Stimulated activated CD4-positive, alpha-beta T cell treated with anti-CD3 and anti-CD28 coated beads, Interleukin-2, amount 100 ng/mL, for 48 hours (primary cell): Measurements from ENCODE around the gene C22orf31.
"Not testable (repeated sequence)": the region's sequence is repeated elsewhere in the genome, so short reads cannot be mapped to it uniquely, and the experiment has no call there.

Experiments
- DNase-seq, 2 donors: peaks; one replicate each; pipeline ENCODE4 v3.0.0-alpha.2; 2020

Gene C22orf31

DNA sequence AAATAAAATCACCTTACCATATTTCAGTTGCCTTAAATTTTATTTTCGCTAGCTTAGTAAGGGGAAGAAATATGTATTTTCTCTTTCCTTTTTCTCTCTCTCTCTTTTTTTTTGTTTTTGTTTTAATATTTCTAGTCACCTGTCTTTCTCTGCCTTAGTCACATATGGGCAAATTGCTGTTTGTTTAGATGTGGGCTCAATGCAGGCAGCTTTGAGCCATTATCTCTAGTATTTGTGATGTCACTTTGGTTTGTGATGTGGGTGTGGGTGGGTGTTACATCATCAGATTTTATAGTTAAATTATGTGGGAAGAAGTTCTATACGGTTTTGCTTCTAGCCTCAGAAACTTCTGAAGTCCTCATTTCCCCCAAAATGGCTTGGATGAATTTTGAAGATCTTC, at the start of gene C22orf31:
C22orf31 (minus strand) TSS at position 59 of the 400 bp plus-strand sequence; CDS start at position 20, 39 bp downstream.
- DNase-seq: no peak

DNA sequence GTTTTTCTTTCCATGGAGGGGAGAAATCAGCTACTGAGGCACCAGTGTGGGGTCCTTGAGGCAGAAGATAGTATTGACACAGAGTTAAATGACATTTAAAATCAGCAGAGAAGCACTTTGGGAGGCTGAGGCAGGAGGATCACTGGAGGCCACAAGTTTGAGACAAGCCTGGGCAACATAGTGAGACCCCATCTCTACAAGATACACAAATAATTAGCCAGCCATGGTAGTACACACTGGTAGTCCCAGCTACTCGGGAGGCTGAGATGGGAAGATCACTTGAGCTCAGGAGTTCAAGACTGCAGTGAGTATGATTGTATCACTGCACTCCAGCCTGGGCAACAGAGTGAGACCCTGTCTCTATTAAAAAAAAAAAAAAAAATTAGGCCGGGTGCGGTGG, 49.3 kb upstream of the C22orf31 start:
- no peak for DNase-seq

DNA sequence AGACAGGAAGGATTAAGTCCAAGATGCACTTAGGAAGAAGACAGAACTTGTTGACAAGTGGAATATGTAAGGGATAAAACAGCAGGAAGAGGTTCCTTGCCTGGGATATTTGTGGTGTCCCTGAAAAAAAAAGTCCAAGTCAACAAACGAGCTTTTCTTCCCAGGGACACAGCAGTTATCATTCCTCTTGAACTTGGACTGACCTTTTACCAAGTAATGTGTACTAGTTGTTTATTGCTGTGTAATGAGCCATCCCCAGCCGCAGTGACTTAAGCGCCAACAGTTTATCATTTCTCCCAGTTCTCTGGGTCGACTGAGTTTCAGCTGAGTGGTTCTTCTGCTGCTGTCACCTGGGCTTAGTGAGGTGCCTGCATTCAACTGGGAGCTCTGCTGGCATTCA, 48.2 kb upstream of the C22orf31 start:
- no peak for DNase-seq

DNA sequence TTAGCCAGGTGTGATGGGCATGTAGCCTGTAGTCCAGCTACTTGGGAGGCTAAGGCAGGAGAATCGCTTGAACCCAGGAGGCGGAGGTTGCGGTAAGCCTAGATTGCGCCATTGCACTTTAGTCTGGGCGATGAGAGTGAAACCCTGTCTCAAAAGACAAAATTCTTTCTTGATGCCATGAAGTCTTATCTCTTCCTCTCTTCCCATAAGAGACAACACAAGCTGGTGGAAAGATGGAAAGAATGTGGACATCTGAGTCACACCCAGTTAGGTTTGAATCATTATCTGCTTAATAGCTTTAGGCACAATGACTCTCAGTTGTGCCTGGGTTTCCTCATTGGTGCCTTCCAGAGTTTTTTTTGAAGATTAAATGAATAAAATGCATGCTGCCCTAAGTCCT, 46.5 kb upstream of the C22orf31 start:
- no peak for DNase-seq

DNA sequence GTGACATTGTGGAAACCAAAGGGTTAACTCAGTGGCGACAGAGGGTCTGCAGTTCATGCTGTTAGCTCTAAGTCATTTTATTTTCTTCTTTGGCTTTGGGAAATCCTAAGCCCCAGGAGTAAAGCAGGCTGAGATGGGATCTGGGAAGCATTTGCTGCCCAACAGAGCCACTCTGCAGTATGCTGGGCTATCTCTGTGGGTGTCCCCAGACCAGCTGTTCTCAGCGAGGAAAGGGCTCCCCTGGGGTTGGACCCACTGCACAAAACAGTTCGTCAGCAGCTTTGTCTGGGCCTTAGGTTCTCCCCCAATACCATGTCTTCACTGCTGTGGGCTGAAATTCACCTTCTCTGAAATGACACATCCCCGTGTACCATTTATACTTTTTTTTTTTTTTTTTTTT, 45.2 kb upstream of the C22orf31 start:
- no peak for DNase-seq

DNA sequence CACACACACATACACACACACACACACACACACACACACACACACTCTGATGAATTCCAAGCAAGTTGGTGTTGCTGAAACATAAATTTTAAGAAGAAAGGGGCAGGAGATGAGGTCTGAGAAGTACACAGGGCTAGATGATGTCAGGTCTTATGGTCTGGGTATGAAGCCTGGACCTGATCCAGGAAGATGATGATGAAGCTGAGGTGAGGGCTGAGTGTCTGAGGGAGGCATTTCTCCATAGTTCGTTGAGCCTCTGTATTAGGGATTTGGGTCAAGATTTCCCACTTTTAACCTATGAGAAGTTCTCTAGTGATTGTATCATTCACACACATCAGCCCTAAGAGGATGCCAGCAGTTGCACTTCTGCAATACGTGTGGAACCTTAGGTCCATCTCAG, 43.8 kb upstream of the C22orf31 start:
- DNase-seq: no peak

DNA sequence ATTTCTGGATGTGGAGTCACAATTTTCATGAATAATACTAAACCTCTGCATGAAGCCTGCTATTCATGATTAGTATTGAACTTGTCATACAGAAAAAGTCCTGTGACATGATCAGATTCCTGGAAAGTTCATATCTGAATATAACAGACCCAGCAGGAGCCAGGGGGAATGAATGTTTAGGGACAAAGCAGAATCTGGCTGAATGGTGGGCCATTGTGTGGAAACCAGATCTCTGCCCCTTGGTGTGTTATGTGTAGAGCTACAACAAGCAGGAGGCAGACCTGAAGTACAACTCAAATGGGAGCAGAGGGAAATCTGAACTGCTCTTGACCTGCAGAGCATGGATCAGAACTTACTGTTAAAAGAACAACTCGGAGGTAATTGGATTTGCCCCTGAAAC, 41.5 kb upstream of the C22orf31 start:
- DNase-seq: no peak

DNA sequence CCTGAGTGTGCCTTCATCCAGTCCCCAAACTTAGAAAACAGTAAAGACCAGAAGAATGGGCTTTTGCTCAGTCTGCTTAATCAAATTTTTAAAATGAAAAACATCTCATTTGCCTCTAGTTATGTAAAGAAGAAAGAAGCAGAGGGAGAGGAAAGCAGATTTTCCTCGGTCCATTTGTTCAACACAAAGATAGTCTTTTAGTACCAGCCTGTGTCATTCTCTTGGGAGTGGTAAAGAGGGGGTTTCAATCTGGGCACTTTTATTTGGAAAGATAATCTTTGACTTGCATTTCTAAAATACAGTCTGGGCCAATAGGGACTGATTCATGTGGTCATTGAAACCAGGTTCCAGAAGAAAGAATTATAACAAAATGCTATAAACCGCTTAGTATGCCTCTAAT, 40.7 kb upstream of the C22orf31 start:
- DNase-seq: no peak

DNA sequence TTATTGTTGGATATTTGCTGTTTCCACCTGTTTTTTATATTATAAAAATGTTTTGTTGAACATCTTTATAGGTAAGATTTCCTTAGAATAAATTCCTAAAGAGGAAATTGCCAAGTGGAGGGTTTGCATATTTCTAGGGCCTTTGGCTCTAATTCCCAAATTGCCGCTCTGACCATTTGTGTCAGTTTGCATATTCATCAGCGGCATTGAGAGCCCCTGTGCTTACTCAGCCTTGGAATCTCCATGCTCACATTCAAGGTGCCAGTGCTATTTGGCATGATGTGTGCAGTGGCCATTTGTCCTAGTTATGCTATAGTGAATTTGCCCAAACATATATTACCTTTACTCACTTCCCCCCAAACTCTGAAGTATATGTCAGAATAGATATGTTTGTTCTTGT, 36.7 kb upstream of the C22orf31 start:
- no peak for DNase-seq

DNA sequence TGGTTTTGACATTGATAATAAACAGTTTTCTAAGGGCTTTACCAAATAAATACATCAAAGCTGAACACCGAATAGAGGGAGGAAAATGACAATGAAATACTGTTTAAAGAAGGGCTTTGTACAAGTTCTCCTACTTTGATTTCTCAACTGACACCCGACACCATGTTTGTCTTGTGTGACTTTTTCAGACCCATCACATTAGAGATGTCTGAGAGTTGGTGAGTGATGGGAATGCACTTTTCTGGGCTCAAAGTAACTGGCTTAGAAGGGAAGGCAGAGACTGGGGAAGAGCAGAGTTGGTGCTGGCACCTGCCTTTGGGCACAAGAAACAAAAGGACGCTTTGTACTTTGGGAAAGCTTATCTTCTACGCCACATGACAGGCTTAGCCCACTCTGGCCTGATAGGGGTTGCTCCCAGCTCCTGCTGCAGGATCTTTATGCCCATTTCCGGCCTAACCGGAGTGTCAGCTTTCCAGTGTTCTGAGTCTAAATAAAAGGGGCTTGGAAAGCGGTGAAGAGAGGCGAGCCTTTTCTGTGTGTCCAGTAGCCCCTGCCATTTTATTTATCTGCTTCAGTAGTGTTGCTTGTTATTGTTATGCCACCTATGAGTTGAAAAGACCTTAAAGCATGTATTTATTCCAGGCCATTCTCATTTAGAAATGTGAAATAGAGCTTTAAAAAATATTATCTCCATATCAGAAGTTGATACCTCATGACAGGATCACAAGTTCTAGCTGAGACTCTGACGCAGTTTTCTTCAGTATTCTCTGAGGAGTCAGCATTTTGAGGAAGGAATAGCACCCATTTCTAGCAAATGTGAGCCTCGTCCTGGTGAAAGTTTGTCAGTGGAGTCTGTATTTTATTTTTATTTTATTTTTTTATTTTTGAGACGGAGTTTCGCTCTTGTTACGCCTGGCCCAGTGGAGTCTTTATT, 35.4 kb upstream of the C22orf31 start:
- no peak for DNase-seq

DNA sequence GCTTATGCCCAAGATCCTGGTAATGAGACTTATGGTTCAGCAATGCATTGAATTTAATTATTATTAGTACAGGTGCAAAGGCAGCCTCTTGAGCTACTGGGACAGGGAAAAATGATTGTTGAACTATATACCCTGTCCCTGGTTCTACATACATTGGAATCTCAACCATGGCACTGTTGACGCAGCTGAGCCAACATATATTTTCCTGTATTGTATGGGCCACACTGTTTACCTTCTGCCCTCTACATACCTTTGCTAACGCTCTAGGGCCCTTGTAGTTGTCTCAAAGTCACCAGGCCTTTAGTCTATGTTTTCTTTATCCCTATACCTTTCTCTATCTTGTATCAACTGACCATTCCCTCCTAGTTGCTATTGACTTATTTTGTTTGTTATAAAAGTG, 33.8 kb upstream of the C22orf31 start:
- DNase-seq: no peak

DNA sequence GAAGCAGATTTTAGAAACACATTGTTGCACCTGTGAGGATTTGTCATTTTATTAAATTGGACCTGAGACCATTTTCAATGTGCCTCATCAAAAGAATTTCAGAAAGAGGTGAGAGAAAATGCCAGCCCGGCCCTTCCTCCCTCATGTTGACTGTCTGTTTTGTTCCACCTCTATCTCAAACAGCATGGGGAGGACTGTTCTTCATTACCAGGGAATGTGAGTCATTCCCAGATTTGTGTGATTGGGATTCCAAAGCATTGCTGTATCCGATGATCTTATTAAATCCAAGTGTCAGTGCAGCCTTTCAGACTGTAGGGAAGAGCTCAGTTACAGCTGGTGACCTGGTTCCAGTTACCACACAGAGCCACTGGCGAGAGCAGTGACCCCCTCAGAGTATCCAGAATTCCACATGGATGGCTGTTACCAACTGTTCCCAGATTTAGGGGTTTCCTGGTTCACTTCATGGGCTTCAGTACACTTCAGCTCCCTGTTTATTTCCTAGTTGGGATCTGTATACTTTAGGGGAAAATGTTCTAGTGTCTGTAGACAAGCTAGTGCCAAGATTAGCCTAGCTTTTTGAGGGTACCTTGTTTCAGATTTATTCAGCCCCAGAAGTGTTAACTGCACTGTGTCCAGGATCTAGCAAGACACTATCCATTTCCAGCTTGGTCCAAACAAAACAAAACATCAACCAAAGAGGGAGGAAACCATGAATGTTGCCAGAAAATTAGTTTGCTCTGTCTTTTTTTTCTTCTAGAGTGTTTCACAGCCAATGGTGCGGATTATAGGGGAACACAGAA, 32.1 kb upstream of the C22orf31 start:
- DNase-seq: no peak

DNA sequence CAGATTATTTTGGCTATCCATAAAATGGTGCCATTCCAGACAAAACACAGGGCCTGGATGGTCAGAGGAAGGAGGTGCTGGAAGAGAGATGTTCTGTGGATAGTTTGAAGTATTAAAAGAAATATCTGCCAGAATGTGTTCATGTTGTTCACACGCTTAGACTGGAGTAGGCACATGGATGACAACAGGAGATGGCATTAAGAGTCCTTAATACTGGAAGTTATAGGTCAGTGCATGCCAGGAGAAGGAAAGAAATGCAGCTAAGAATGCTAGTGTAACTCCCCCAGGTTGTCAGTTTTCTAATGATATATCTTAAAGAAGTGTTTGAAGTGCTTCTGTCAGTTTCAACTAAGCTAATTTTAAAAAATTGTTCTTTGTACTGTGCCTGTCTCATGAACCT, 31.4 kb upstream of the C22orf31 start:
- no peak for DNase-seq

DNA sequence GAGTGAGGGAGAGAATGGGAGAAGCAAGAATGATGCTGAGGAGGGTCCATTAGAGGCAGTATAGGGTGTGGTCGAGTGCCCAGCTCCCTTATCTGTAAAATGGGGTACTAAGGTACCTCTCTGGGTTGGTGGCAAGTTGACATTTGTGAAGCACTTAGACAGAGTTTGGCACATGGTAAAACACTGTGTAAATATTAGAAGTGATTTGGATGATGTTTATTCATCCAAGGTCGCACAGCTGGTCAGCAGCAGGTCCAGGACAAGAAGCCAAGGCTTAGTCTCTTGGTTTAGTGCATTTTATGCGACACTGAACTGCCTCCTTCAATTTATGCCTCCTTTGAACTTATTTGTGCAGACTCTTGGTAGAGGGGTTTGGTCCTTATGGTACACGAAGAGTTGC, 30.6 kb upstream of the C22orf31 start:
- no peak for DNase-seq

DNA sequence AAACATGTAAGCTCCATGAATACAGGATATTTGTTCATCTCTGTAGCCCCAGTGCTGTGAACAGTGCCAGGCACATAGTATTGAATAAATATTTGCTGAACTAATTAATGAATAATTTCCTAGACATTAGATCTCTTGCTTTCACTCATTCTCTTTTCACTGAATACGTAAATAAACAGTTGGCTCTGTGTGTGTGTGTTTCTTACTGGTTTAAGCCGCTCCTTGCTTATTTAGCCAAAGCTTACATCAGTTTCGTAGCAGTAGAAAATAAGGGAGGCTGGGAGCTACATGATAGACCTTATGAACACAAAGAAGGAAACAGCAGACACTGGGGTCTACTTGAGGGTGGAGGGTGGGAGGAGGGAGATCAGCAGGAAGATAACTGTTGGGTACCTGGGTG, 28.4 kb upstream of the C22orf31 start:
- DNase-seq: no peak

DNA sequence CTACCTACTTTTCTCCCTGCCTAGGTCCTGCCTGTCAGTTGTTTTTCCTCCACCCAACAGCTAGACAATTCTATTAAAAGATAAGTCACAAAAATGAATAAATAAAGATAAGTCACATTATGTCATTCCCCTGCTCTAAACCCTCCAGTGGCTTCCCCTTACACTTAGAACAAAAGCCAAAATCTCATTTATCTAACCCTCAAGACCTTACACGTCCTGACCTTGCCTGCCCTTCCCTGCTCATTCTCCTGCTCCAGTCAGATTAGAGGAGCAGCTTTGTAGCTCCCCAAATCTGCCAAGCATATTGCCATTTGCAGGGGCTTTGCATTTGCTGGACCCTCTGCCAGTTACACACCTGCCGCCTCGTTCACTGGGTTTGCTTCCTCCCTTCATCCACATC, 27.9 kb upstream of the C22orf31 start:
- no peak for DNase-seq

DNA sequence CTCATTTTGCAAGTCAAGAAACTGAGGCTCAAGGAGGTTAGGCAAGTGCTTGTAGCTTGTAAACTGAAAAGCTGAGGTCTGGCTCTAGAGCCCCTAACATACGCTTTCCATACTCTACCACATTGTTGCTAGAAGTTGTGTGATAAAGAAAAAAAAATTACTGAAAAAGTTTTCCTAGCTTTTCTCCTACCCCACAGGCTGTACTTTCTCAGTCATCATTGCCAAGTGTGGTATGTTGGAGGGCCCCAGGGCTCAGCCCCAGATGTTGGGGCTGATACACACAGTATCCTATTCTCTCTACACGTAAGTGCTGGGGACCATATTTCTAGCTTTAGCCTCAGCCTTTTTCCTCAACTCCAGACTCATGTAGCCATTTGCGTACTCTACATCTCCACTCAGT, 27.2 kb upstream of the C22orf31 start:
- DNase-seq: no peak

DNA sequence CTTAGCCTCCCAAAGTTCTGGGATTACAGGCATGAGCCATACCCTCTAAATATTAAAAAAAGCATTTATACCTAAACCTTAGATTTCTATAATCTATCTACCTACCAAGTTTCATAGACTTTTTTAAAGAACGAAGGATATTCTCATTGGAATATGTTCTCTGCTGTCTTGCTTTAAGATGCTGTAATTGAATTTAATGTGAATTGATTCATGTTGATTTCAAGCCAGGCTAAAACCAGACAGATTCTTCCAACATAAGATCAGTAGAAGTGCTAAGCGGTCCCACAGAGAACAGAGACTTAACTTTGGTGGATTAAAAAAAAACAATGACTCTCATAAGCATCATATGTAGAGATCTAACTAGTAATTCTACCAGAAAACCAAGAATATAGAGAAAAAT, 25.4 kb upstream of the C22orf31 start:
- no peak for DNase-seq

DNA sequence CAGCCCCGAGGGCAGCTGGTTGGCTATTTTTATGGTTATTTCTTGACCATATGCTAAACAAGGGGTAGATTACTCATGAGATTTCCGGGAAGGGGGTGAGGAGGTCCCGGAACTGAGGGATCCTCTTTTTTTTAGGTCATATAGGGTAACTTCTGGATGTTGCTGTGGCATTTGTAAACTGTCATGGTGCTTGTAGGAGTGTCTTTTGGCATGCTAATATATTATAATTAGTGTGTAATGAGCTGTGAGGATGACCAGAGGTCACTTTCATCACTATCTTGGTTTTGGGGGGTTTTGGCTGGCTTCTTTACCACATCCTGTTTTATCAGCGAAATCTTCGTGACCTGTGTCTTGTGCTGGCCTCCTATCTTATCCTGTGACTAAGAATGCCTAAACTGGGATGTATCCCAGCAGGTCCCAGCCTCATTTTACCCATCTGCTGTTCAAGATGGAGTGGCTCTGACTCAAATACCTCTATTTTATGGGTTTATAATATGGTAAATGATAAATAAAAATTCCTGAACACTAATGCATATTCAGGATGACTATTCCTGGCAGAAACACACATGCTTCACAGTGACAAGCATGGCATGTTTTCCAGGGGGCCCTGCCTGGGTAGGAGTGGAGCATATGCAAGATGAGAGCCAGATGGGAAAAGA, 22.4 kb upstream of the C22orf31 start:
- DNase-seq: no peak

DNA sequence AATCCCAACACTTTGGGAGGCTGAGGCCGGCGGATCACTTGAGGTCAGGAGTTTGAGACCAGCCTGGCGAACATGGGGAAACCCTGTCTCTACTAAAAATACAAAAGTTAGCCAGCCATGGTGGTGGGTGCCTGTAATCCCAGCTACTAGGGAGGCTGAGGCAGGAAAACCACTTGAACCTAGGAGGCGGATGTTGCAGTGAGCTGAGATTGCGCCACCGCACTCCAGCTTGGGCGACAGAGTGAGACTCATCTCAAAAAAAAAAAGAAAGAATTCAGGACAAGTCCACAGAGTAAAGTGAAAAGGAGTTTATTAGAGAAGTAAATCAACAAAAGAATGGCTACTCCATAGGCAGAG, 21.9 kb upstream of the C22orf31 start:
- not testable (repeated sequence) for DNase-seq

DNA sequence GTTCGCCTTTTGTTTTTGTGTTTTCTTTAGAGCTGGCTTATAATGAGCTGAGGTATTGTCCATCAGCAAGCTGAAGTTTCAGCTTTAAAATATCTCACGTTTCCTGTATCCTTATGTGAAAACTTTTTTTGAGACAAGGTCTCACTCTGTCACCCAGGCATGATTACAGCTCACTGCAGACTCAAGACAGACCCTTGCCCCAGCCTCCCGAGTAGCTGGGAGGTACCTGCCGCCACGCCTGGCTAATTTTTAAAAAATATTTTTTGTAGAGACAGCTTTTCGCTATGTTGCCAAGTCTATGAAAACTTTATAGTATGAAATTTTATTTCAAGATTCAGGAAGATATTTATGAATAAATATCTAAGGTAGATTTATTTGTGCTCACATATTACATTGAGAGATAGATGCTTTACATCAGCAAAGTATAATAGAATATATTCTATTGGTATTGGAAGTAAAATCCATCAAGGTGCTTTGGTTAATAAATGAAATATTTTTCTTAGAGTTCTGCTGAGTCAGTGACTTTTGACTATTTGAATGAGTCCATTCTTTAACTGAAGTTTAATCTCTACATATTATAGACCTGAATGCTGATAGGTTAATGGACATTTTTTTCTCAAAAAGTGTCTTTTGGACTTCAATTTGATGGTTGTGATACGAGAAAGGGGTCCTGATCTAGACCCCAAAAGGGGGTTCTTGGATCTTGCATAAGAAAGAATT, 21.4 kb upstream of the C22orf31 start:
- DNase-seq: no peak

DNA sequence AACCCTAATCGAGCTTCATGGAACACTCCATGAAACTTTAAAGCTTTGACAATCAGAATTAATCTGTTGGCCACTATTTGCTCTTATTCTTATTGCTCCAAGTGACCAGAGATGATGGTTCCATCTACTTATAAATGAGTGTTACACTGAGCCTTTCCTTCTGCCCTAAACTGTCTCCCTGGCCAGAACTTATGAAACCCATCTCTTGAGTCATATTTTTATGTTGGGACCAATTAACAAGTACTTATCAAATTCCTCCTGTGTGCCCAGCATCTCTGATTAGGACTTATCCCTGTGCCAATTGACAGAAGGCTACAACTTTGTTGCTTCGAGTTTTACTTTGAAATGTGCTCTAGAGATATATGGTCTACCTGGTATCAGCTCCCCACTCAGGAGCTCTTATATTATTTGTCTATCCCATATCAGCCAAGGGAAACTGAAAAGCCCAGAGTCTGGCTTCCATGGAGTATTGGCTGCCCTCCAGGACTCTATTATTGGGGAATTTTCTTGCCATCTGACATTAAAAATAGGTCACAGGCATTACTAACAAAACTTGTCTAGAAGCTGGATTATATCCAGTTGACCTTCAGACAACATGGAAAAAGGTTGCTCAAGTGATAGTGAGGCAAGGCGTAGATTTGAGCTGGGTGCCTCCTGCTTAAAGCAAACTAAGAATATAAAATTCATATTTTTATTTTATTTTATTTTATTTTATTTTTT, 20.0 kb upstream of the C22orf31 start:
- DNase-seq: no peak
